GM12878 (cell line): Measurements from ENCODE around the gene AP3S2. TPM values are rescaled to one million over a fixed set of nuclear protein-coding genes. Genes with fewer than 3 reads are reported as not detected.

ENCODE experiments used
- ATAC-seq: fragments of 200-7000 bp; cut with Tn5 transposase; 3 replicates; pipeline ENCODE4 v1.9.1; 2020; ENCODE audit warnings: mild to moderate bottlenecking, moderate library complexity
- BruUV-seq: library from RNA; stranded (reverse); fragments of 400-500 nt; replicated peaks from 2 replicates; lab custom pipeline; 2021; lab: Mats Ljungman, UMichigan
- CTCF ChIA-PET: fragments of 300-600 bp; sonication (Branson Sonifier 250); formaldehyde crosslinking; extraction: SDS; loops from one replicate; lab custom pipeline; 2021; ENCODE audit warnings: inconsistent platforms; lab: Yijun Ruan, JAX
- POLR2A ChIA-PET: fragments of 350-600 bp; formaldehyde crosslinking; extraction: SDS; loops from one replicate; lab custom pipeline; 2021; ENCODE audit warnings: inconsistent platforms; lab: Charles Lee
- RAD21 ChIA-PET: fragments of 300-600 bp; sonication (Branson Sonifier 250); formaldehyde crosslinking; loops from one replicate; lab custom pipeline; 2023; ENCODE audit warnings: antibody characterized with exemption; ENCODE audit not compliant: unreplicated experiment; lab: Charles Lee
- SMC1A ChIA-PET: fragments of 300-600 bp; sonication (Branson Sonifier 250); formaldehyde crosslinking; loops from one replicate; lab custom pipeline; 2023; ENCODE audit not compliant: unreplicated experiment, uncharacterized antibody; lab: Charles Lee
- DNase-seq: peaks from one replicate; pipeline ENCODE4 v3.0.0-alpha.2; 2011; ENCODE audit warnings: low read depth, low spot score
- FAIRE-seq: peaks from 3 replicates; lab custom pipeline; 2011; peaks lifted over from hg19 to GRCh38; lab: Jason Lieb, UNC
- H2AFZ ChIP-seq: 2 replicates; pipeline ENCODE4 v1.6.0; 2011; ENCODE audit warnings: low read depth, low read length, control low read depth; ENCODE audit not compliant: control insufficient read depth
- H3K27ac ChIP-seq: 2 replicates; pipeline ENCODE4 v1.5.1; 2011; ENCODE audit warnings: control low read depth; ENCODE audit not compliant: control insufficient read depth, insufficient read depth
- H3K27me3 ChIP-seq, 2 experiments: replicated peaks in 1 of 2; 2 replicates each; pipeline versions ENCODE4 v1.6.0 to v1.6.1; 2011; ENCODE audit warnings: low read length in 1 of 2; ENCODE audit not compliant: control insufficient read depth in 2 of 2, insufficient read depth in 2 of 2
- H3K36me3 ChIP-seq, 2 experiments: 2 replicates each; pipeline ENCODE4 v1.5.1; 2011; ENCODE audit warnings: low read length in 1 of 2; ENCODE audit not compliant: control insufficient read depth in 2 of 2, insufficient read depth in 2 of 2
- H3K4me1 ChIP-seq: 2 replicates; pipeline ENCODE4 v1.6.1; 2011; ENCODE audit warnings: mild to moderate bottlenecking, low read length, moderate library complexity, mixed read lengths; ENCODE audit not compliant: control insufficient read depth, insufficient read depth
- H3K4me2 ChIP-seq: 2 replicates; pipeline ENCODE4 v1.6.0; 2011; ENCODE audit warnings: control low read depth; ENCODE audit not compliant: control insufficient read depth, insufficient read depth
- H3K4me3 ChIP-seq: fragments of 200-600 bp; sonication (generic); 2 replicates; pipeline ENCODE4 v1.5.1; 2016
- H3K79me2 ChIP-seq: 2 replicates; pipeline ENCODE4 v1.6.0; 2011; ENCODE audit warnings: low read length; ENCODE audit not compliant: control insufficient read depth, insufficient read depth
- H3K9ac ChIP-seq: 2 replicates; pipeline ENCODE4 v1.8.0; 2011; ENCODE audit warnings: low read length, control low read depth, mixed read lengths; ENCODE audit not compliant: control insufficient read depth, insufficient read depth
- H3K9me3 ChIP-seq: replicated peaks from 3 replicates; pipeline ENCODE4 v1.5.1; 2011; ENCODE audit warnings: mild to moderate bottlenecking, low read length; ENCODE audit not compliant: control insufficient read depth, insufficient read depth
- H4K20me1 ChIP-seq: 2 replicates; pipeline ENCODE4 v1.6.0; 2011; ENCODE audit not compliant: control insufficient read depth, insufficient read depth
- ATF2 ChIP-seq: IDR thresholded peaks from 2 replicates; pipeline ENCODE4 v1.6.1; 2012; ENCODE audit warnings: low read length, inconsistent platforms
- BACH1 ChIP-seq: fragments of 450-650 bp; IDR thresholded peaks from 2 replicates; pipeline ENCODE4 v1.6.1; 2017; ENCODE audit warnings: mild to moderate bottlenecking, borderline replicate concordance
- BRCA1 ChIP-seq: IDR thresholded peaks from 2 replicates; pipeline ENCODE4 v1.6.1; 2011; ENCODE audit warnings: low read depth, low read length, improper control_type of control experiment
- CREB1 ChIP-seq: IDR thresholded peaks from 2 replicates; pipeline ENCODE4 v1.6.1; 2012; ENCODE audit warnings: low read depth, mild to moderate bottlenecking, inconsistent platforms
- DPF2 ChIP-seq: fragments of 450-650 bp; IDR thresholded peaks from 2 replicates; pipeline ENCODE4 v1.6.1; 2017; ENCODE audit warnings: mild to moderate bottlenecking
- FOS ChIP-seq: IDR thresholded peaks from 3 replicates; pipeline ENCODE4 v1.6.1; 2011; ENCODE audit warnings: borderline replicate concordance; ENCODE audit not compliant: insufficient read length; ENCODE audit errors: extremely low read depth
- HDAC2 ChIP-seq: fragments of 200-600 bp; sonication (generic); IDR thresholded peaks from 2 replicates; pipeline ENCODE4 v1.6.1; 2017
- IRF4 ChIP-seq: IDR thresholded peaks from 2 replicates; pipeline ENCODE4 v1.6.1; 2011; ENCODE audit warnings: low read depth, low read length
- NR2C2 ChIP-seq: IDR thresholded peaks from 2 replicates; pipeline ENCODE4 v1.6.1; 2011; ENCODE audit warnings: borderline replicate concordance, low read depth; ENCODE audit not compliant: control insufficient read depth, insufficient read length
- PBX3 ChIP-seq: IDR thresholded peaks from 2 replicates; pipeline ENCODE4 v1.6.1; 2011; ENCODE audit warnings: mild to moderate bottlenecking, low read depth, low read length, moderate library complexity; ENCODE audit not compliant: insufficient replicate concordance
- RB1 ChIP-seq: fragments of 450-650 bp; formaldehyde crosslinking; IDR thresholded peaks from 2 replicates; pipeline ENCODE4 v1.6.1; 2017; ENCODE audit warnings: mild to moderate bottlenecking, borderline replicate concordance
- SIN3A ChIP-seq: IDR thresholded peaks from 2 replicates; pipeline ENCODE4 v1.6.1; 2012; ENCODE audit warnings: low read depth, low read length, improper control_type of control experiment
- SUZ12 ChIP-seq: fragments of 200-600 bp; sonication (generic); IDR thresholded peaks from one replicate; pipeline ENCODE4 v1.6.1; 2018; ENCODE audit warnings: antibody characterized with exemption, mild to moderate bottlenecking; ENCODE audit not compliant: unreplicated experiment
- TCF7 ChIP-seq: IDR thresholded peaks from 2 replicates; pipeline ENCODE4 v1.6.1; 2014; ENCODE audit warnings: antibody characterized with exemption, borderline replicate concordance
- ZBTB11 ChIP-seq: fragments of 450-650 bp; formaldehyde crosslinking; IDR thresholded peaks from 2 replicates; pipeline ENCODE4 v1.5.0; 2022; ENCODE audit warnings: mild to moderate bottlenecking, missing genetic modification characterization
- ZNF24 ChIP-seq: fragments of 450-650 bp; IDR thresholded peaks from 2 replicates; pipeline ENCODE4 v1.6.1; 2017; ENCODE audit warnings: antibody characterized with exemption, mild to moderate bottlenecking
- WGBS: methylation state at CpG from one replicate; pipeline ENCODE4 v1.1.6; 2016; ENCODE audit warnings: low lambda C conversion rate; ENCODE audit not compliant: insufficient replicate concordance, insufficient coverage; ENCODE audit errors: missing lambda C conversion rate; 5-methylcytosine and 5-hydroxymethylcytosine counted together
- in situ Hi-C: fragments of 300-500 bp; cut with MboI; formaldehyde crosslinking; loops from 9 replicates; pipeline ENCODE4 v1.14.3; 2018; ENCODE audit warnings: mixed read lengths
- intact Hi-C: fragments of 100-400 bp; cut with micrococcal nuclease; formaldehyde crosslinking; loops from one replicate; pipeline ENCODE4 v1.14.2; 2022; ENCODE audit not compliant: unreplicated experiment
- polyA plus RNA-seq, 11 experiments: library from polyadenylated mRNA; depleted of rRNA in 4 of 11; unstranded in 6 of 11; stranded (reverse) in 5 of 11; fragments of >200 nt; fragmentation: Nextera tagmentation in 4 of 11; fragmentation: Illumina TruSeq in 1 of 11; extraction: Ambion mirVana in 4 of 11; extraction: Trizol in 1 of 11; gene quantifications; 1 replicate in 1 of 11; 2 replicates in 10 of 11; pipeline versions ENCODE4 v1.2.1 to v1.2.3, GENCODE V29; 2011 to 2016; ENCODE audit warnings: inconsistent platforms in 2 of 11, missing spikeins in 2 of 11, low read depth in 1 of 11
- total RNA-seq, 4 experiments: library from RNA; depleted of rRNA in 3 of 4; stranded (reverse); fragments of >200 nt in 3 of 4; fragmentation: Illumina TruSeq in 1 of 4; extraction: Trizol in 1 of 4; gene quantifications; 2 replicates each; pipeline versions ENCODE4 v1.2.1 to v1.2.3, GENCODE V29; 2013 to 2021
- TF ChIP-seq, protein P1 (sequence below): fragments of 450-650 bp; IDR thresholded peaks from 2 replicates; pipeline ENCODE4 v1.6.1; 2016; ENCODE audit warnings: mild to moderate bottlenecking

Gene AP3S2
- total and polyA plus RNA-seq, 10 of the 15 experiments (the other 5 are each of a cell fraction or from before 2014, with no cell fraction given): 10.0 to 43.6 (median 26.0) TPM

GRCh38 chr15:89939910-89940309 lies 46.1 kb upstream of the AP3S2 start:
- Histone ChIP-seq H3K4me3 (no peak overlapping the region), H3K27ac (no peak overlapping the region), H3K79me2 (no peaks in the 10 kb centered on the region), H3K9ac (no peak overlapping the region), H3K36me3 (no peaks in the 10 kb centered on the region), H4K20me1 (no peaks in the 10 kb centered on the region), H2AFZ (no peak overlapping the region), H3K4me2 (no peak overlapping the region), H3K27me3 (no peaks in the 10 kb centered on the region), H3K9me3 (no peaks in the 10 kb centered on the region; the same call in 2 of the 3 replicates), H3K4me1 (no peaks in the 10 kb centered on the region)
- TF ChIP-seq RB1 (no peak), BRCA1 (no peak), SUZ12 (no peak), DPF2 (no peak), NR2C2 (no peak), ZBTB11 (CRISPR knock-in tag) (no peak), PBX3 (no peak), BACH1 (no peak), IRF4 (no peak), ATF2 (no peak), FOS (no peak), TCF7 (no peak), CREB1 (no peak), HDAC2 (no peak), ZNF24 (no peak), SIN3A (no peak)
- TF ChIP-seq, protein P1, sequence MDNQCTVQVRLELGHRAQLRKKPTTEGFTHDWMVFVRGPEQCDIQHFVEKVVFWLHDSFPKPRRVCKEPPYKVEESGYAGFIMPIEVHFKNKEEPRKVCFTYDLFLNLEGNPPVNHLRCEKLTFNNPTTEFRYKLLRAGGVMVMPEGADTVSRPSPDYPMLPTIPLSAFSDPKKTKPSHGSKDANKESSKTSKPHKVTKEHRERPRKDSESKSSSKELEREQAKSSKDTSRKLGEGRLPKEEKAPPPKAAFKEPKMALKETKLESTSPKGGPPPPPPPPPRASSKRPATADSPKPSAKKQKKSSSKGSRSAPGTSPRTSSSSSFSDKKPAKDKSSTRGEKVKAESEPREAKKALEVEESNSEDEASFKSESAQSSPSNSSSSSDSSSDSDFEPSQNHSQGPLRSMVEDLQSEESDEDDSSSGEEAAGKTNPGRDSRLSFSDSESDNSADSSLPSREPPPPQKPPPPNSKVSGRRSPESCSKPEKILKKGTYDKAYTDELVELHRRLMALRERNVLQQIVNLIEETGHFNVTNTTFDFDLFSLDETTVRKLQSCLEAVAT: no peak
- ChIA-PET SMC1A (interaction anchor here (1.4 kb wide), 1 partner anchor 17 kb away, joined by 3 read pairs; no protein-coding TSS in a partner anchor), RAD21 (interaction anchor here (1.0 kb wide), 1 partner anchor 65 kb away, joined by 3 read pairs; no protein-coding TSS in a partner anchor), CTCF (no interaction called here), POLR2A (no interaction called here)
- in situ Hi-C loops (no loop called here), intact Hi-C loops (no loop called here)
- DNase-seq (no peak), FAIRE-seq (no peak), ATAC-seq (no peak)
- BruUV-seq: no TSS peak
- 28% methylated on average over 3 of the region's 3 CpGs for WGBS
